ENCODE measurements around the gene NPEPL1.

- TF ChIP-seq CTCF (IDR thresholded peaks at IDR 0.05) (no peak), POLR2A (IDR thresholded peaks at IDR 0.05) (no peak)
Measured at GRCh38 chr20:58760856-58761255, 68.3 kb downstream of the NPEPL1 start.
